ENCODE measurements around the gene SMLR1. TPM values are rescaled to one million over a fixed set of nuclear protein-coding genes. Genes with fewer than 3 reads are reported as not detected.

Gene SMLR1
- total RNA-seq, 4 donors from 2014 or later: not detected

GRCh38 chr6:130859161-130859867, 32.1 kb downstream of the SMLR1 start:
- H3K36me3 ChIP-seq: no peaks in the 10 kb centered on the region
- no peak overlapping the region for H3K4me3 ChIP-seq
- no peaks in the 10 kb centered on the region for H3K27me3 ChIP-seq
- no peaks in the 10 kb centered on the region for H3K4me1 ChIP-seq
- no peak for TF ChIP-seq POLR2A (IDR thresholded peaks at IDR 0.05)
- TF ChIP-seq CTCF (IDR thresholded peaks at IDR 0.05): no peak
- DNase-seq: no peak
- H3K9me3 ChIP-seq: no peaks in the 10 kb centered on the region
- intact Hi-C loops (cut with DNase I; ENCODE audit: low total_unique reads): no loop called here
- no peak overlapping the region for H3K27ac ChIP-seq

GRCh38 chr6:130862370-130862769, 35.2 kb downstream of the SMLR1 start:
- Histone ChIP-seq H3K9me3 (no peaks in the 10 kb centered on the region), H3K27ac (no peak overlapping the region), H3K36me3 (no peaks in the 10 kb centered on the region), H3K27me3 (no peaks in the 10 kb centered on the region), H3K4me1 (no peaks in the 10 kb centered on the region), H3K4me3 (no peak overlapping the region)
- no peak for DNase-seq
- intact Hi-C loops (cut with DNase I; ENCODE audit: low total_unique reads): no loop called here
- TF ChIP-seq CTCF (IDR thresholded peaks at IDR 0.05) (no peak), POLR2A (IDR thresholded peaks at IDR 0.05) (no peak)

- intact Hi-C loops (cut with DNase I; ENCODE audit: low total_unique reads): no loop called here
- Histone ChIP-seq H3K9me3 (no peaks in the 10 kb centered on the region), H3K27me3 (no peaks in the 10 kb centered on the region), H3K27ac (no peak overlapping the region), H3K4me1 (no peaks in the 10 kb centered on the region), H3K4me3 (no peak overlapping the region), H3K36me3 (no peaks in the 10 kb centered on the region)
- DNase-seq: no peak
- TF ChIP-seq POLR2A (IDR thresholded peaks at IDR 0.05): no peak
- no peak for TF ChIP-seq CTCF (IDR thresholded peaks at IDR 0.05)
These were observed 36.4 kb downstream of the SMLR1 start for GRCh38 chr6:130863415-130864230.

GRCh38 chr6:130864344-130864743, 37.1 kb downstream of the SMLR1 start:
- no peaks in the 10 kb centered on the region for H3K9me3 ChIP-seq
- intact Hi-C loops (cut with DNase I; ENCODE audit: low total_unique reads): no loop called here
- H3K27me3 ChIP-seq: no peaks in the 10 kb centered on the region
- no peak overlapping the region for H3K27ac ChIP-seq
- no peak for DNase-seq
- no peaks in the 10 kb centered on the region for H3K36me3 ChIP-seq
- no peak overlapping the region for H3K4me3 ChIP-seq
- TF ChIP-seq CTCF (IDR thresholded peaks at IDR 0.05) (no peak), POLR2A (IDR thresholded peaks at IDR 0.05) (no peak)
- H3K4me1 ChIP-seq: no peaks in the 10 kb centered on the region

GRCh38 chr6:130865793-130866192, 38.6 kb downstream of the SMLR1 start:
- Histone ChIP-seq H3K27me3 (no peaks in the 10 kb centered on the region), H3K27ac (no peak overlapping the region), H3K4me1 (no peaks in the 10 kb centered on the region), H3K9me3 (no peaks in the 10 kb centered on the region), H3K4me3 (no peak overlapping the region), H3K36me3 (no peaks in the 10 kb centered on the region)
- TF ChIP-seq POLR2A (IDR thresholded peaks at IDR 0.05) (no peak), CTCF (IDR thresholded peaks at IDR 0.05) (no peak)
- intact Hi-C loops (cut with DNase I; ENCODE audit: low total_unique reads): no loop called here
- DNase-seq: no peak

Data from uterus (tissue), 4 donors.